HG02870 (cell line): ENCODE measurements around the gene CPAMD8.
"Not testable (repeated sequence)": the region's sequence is repeated elsewhere in the genome, so short reads cannot be mapped to it uniquely, and the experiment has no call there.

Experiments
- ATAC-seq: cut with Tn5 transposase; IDR thresholded peaks from one replicate; pipeline ENCODE4 v1.9.1; 2021; ENCODE audit warnings: mild to moderate bottlenecking, moderate library complexity; ENCODE audit not compliant: unreplicated experiment

CPAMD8 gene

GRCh38 chr19:16951529-16951928, 75.1 kb downstream of the CPAMD8 start:
- no peak for ATAC-seq

GRCh38 chr19:16949496-16950023, 77.0 kb downstream of the CPAMD8 start:
- no peak for ATAC-seq

GRCh38 chr19:16946951-16947940, 79.4 kb downstream of the CPAMD8 start:
- no peak for ATAC-seq

- ATAC-seq = no peak
Measured at GRCh38 chr19:16945762-16946465, 80.7 kb downstream of the CPAMD8 start.

GRCh38 chr19:16945364-16945714, 81.3 kb downstream of the CPAMD8 start:
- no peak for ATAC-seq

- no peak for ATAC-seq
Measured at GRCh38 chr19:16944626-16945363, 81.8 kb downstream of the CPAMD8 start.

- ATAC-seq = no peak
Measured at GRCh38 chr19:16943942-16944625, 82.5 kb downstream of the CPAMD8 start.

- not testable (repeated sequence) for ATAC-seq
Measured at GRCh38 chr19:16943090-16943489, 83.5 kb downstream of the CPAMD8 start.

GRCh38 chr19:16942583-16942982, 84.0 kb downstream of the CPAMD8 start:
- ATAC-seq = no peak

- no peak for ATAC-seq
Measured at GRCh38 chr19:16940626-16941025, 86.0 kb downstream of the CPAMD8 start.

- ATAC-seq = not testable (repeated sequence)
Measured at GRCh38 chr19:16940063-16940462, 86.5 kb downstream of the CPAMD8 start.

GRCh38 chr19:16938211-16938610, 88.4 kb downstream of the CPAMD8 start:
- no peak for ATAC-seq

GRCh38 chr19:16937796-16938195, 88.8 kb downstream of the CPAMD8 start:
- ATAC-seq = not testable (repeated sequence)

- ATAC-seq = no peak
Measured at GRCh38 chr19:16936901-16937300, 89.7 kb downstream of the CPAMD8 start.

- no peak for ATAC-seq
Measured at GRCh38 chr19:16934489-16934888, 92.1 kb downstream of the CPAMD8 start.

- no peak for ATAC-seq
Measured at GRCh38 chr19:16931306-16931705, 95.3 kb downstream of the CPAMD8 start.

- no peak for ATAC-seq
Measured at GRCh38 chr19:16930753-16931152, 95.9 kb downstream of the CPAMD8 start.

GRCh38 chr19:16928916-16929315, 97.7 kb downstream of the CPAMD8 start:
- no peak for ATAC-seq

- no peak for ATAC-seq
Measured at GRCh38 chr19:16928351-16928750, 98.3 kb downstream of the CPAMD8 start.

- no peak for ATAC-seq
Measured at GRCh38 chr19:16927883-16928282, 98.7 kb downstream of the CPAMD8 start.
